ENCODE measurements around the gene ANG.

- TF ChIP-seq CTCF (IDR thresholded peaks at IDR 0.05; ENCODE audit: low read length) = no peak
- TF ChIP-seq EZH2 (IDR thresholded peaks at IDR 0.05; ENCODE audit: borderline replicate concordance, low read length) = no peak
These were observed 43.1 kb upstream of the ANG start for GRCh38 chr14:20645481-20645880.
